HG02840 (cell line): ENCODE measurements around the gene GALNT9.
"Not testable (repeated sequence)": the region's sequence is repeated elsewhere in the genome, so short reads cannot be mapped to it uniquely, and the experiment has no call there.

Experiments used
- ATAC-seq: cut with Tn5 transposase; IDR thresholded peaks from one replicate; pipeline ENCODE4 v1.9.1; 2021; ENCODE audit warnings: mild to moderate bottlenecking, moderate library complexity, moderate number of reproducible peaks; ENCODE audit not compliant: unreplicated experiment, low FRiP score

GALNT9 gene

DNA sequence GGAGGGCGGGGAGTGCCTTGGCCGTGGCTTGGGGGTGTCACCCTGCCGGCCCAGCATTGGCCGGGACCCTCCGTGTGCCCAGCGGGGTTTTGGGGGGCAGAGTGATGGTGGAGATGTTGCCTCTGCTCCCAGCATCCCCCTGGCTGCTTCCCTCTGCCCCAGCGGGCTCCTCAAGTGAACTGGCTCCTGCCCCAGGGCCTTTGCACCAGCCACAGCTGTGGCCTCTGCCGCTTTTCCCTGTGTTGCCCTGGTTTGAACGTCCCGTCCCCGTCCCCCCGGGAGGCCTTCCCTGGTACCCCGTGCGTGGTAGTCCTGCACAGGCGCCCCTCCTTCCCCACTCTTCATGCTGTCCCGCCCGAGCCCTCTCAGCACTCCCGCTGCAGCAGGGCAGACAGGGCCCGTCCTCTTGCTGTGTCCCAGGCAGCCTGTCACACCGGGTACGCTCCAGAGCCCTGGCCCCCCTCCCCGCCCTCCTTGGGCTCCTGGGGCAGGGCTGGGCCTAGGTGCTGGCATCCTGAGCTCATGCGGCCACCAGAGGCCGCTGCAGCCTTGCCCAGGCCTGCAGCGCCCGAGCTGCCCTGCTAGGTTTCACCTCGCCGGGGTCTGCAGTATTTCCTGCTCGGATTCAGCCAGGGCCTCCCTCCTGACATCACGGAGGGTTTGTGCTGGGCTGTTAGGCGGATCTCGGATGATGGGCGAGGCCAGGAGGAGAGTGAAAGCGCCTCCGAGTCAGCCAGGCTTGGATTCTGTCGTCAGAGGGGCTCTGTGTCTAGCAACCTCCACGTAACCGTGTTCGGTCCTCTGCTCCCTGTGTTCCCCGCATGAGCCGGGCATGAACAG lies 175.7 kb downstream of the GALNT9 start:
- peak; percentile 74 for ATAC-seq

GRCh38 chr12:132152953-132153352 lies 176.4 kb downstream of the GALNT9 start:
- no peak for ATAC-seq

GRCh38 chr12:132152411-132152821 lies 177.0 kb downstream of the GALNT9 start:
- no peak for ATAC-seq

- no peak for ATAC-seq
Measured at GRCh38 chr12:132151766-132152410, 177.5 kb downstream of the GALNT9 start.

- ATAC-seq: no peak
Measured at GRCh38 chr12:132151145-132151765, 178.1 kb downstream of the GALNT9 start.

GRCh38 chr12:132150780-132151144 lies 178.6 kb downstream of the GALNT9 start:
- no peak for ATAC-seq

DNA sequence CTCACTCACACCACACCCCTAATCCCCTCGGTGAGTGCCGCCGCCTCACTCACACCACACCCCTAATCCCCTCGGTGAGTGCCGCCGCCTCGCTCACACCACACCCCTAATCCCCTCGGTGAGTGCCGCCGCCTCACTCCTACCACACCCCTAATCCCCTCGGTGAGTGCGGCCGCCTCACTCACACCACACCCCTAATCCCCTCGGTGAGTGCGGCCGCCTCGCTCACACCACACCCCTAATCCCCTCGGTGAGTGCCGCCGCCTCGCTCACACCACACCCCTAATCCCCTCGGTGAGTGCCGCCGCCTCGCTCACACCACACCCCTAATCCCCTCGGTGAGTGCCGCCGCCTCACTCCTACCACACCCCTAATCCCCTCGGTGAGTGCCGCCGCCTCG lies 179.9 kb downstream of the GALNT9 start:
- not testable (repeated sequence) for ATAC-seq

GRCh38 chr12:132148368-132149045 lies 180.9 kb downstream of the GALNT9 start:
- ATAC-seq: no peak

DNA sequence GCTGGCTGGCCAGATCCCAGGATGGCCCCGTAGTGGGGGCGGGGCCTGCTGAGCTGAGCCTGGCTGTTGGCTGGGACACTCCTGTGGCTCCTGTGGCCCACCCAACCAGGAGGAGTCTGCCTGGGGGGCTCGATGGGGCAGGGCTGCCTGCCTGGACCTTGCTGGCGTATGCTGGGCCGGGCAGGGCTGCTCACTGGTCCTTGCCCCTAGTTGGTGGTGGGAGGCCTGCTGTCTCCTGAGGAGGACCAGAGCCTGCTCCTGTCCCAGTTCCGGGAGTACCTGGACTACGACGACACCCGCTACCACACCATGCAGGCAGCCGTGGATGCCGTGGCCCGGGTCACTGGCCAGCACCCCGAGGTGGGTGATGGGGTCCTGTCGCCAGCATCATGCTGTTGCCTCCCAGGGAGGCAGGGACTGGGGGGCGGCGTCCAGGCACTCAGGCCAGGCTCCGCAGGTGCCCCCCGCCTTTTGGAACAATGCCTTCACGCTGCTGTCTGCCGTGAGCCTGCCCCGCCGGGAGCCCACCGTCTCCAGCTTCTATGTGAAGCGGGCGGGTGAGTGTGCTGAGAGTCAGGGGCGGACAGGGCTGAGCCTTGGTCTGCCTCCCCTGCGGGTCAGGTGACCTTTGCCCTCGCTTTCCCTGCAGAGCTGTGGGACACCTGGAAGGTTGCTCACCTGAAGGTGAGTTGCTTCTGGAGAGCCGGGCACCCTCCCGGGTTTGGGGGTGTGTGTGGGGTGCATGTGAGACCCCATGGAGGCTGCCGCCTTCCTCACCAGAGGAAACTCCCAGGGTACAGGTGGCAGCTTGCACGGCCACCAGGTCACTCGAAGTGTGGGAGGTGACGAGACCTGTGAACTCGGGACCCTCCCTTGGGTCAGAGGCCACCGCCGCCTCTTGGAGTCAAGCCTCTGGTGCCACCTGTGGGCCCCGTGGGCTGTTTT lies 181.7 kb downstream of the GALNT9 start:
- ATAC-seq: no peak

DNA sequence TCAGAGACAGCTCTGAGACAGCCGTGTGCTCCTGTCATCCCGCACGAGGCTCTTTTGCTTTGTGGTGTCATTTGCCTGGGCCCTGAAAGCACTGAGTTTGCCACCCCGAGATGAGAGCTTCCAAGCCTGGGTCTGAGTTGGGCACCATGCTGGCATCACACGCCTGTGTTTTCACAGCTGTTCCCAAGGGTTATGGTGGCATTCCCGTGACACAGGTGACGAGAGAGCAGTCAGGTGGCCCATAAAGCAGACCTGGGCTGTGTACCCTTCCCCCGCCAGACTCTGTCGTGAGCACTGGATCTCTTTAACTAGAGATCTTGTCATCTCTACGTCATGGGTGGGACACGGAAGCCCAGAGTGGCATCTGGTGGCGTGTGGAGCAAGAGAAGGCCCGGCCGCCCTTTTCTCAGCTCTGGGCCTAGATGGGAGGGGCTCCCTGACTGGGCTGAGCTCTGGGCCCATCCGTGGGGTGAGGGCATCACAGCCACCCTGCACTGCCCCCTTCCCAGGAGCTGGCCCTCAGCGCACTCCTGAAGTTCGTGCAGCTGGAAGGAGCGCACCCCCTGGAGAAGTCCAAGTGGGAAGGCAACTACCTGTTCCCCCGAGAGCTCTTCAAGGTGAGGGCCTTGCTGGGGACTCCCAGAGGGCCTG lies 182.5 kb downstream of the GALNT9 start:
- ATAC-seq: no peak
